Keratinocyte (primary cell): ENCODE results near the gene CNTNAP2.

Source experiments
- EZH2 ChIP-seq: IDR thresholded peaks from one replicate; pipeline ENCODE4 v1.6.1; 2012; ENCODE audit warnings: inconsistent platforms, mild to moderate bottlenecking, low read length, moderate library complexity
- TF ChIP-seq, protein P1 (sequence below), 3 experiments: IDR thresholded peaks in 1 of 3; conservative IDR thresholded peaks in 1 of 3; optimal IDR thresholded peaks in 1 of 3; 2 replicates in 2 of 3; 3 replicates in 1 of 3; pipeline versions ENCODE3 to v1.5.1; 2011; ENCODE audit warnings: low read length in 3 of 3, mild to moderate bottlenecking in 3 of 3, moderate library complexity in 2 of 3, control low read depth in 1 of 3, inconsistent platforms in 1 of 3; ENCODE audit not compliant: insufficient read depth in 2 of 3; ENCODE audit errors: extremely low read depth in 1 of 3

DNA sequence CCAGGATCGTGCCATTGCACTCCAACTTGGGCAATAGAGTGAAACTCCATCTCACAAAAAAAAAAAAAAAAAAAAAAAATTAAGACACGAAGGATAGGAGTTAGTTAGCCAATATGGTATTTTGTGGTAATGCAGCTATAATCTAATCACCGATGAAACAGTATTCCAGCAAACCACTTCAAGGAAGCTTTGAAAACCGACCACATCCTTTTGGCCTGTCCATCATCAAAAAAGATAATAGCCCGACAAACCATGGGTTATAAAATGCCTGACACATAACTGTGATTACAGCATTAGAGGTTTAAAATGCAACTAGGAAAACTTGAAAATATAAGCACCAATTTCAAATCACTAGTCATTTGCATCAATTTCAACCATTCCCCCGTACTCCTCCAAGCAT, 1745.3 kb downstream of the CNTNAP2 start:
- TF ChIP-seq, protein P1, sequence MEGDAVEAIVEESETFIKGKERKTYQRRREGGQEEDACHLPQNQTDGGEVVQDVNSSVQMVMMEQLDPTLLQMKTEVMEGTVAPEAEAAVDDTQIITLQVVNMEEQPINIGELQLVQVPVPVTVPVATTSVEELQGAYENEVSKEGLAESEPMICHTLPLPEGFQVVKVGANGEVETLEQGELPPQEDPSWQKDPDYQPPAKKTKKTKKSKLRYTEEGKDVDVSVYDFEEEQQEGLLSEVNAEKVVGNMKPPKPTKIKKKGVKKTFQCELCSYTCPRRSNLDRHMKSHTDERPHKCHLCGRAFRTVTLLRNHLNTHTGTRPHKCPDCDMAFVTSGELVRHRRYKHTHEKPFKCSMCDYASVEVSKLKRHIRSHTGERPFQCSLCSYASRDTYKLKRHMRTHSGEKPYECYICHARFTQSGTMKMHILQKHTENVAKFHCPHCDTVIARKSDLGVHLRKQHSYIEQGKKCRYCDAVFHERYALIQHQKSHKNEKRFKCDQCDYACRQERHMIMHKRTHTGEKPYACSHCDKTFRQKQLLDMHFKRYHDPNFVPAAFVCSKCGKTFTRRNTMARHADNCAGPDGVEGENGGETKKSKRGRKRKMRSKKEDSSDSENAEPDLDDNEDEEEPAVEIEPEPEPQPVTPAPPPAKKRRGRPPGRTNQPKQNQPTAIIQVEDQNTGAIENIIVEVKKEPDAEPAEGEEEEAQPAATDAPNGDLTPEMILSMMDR (optimal IDR thresholded peaks at IDR 0.05 in 1 of 3, IDR thresholded peaks at IDR 0.05 in 1 of 3, conservative IDR thresholded peaks at IDR 0.05 in 1 of 3; ENCODE audit: extremely low read depth in 1 of 3, insufficient read depth in 2 of 3, low read length in 3 of 3), result no peak
- no peak for TF ChIP-seq EZH2
